GM18873 (cell line): ENCODE results near the gene CHRNG.
"Not testable (repeated sequence)": the region's sequence is repeated elsewhere in the genome, so short reads cannot be mapped to it uniquely, and the experiment has no call there.

Experiments
- ATAC-seq: cut with Tn5 transposase; IDR thresholded peaks from one replicate; pipeline ENCODE4 v1.9.1; 2021; ENCODE audit warnings: mild to moderate bottlenecking, moderate library complexity, moderate number of reproducible peaks; ENCODE audit not compliant: unreplicated experiment, low FRiP score

The CHRNG gene

DNA sequence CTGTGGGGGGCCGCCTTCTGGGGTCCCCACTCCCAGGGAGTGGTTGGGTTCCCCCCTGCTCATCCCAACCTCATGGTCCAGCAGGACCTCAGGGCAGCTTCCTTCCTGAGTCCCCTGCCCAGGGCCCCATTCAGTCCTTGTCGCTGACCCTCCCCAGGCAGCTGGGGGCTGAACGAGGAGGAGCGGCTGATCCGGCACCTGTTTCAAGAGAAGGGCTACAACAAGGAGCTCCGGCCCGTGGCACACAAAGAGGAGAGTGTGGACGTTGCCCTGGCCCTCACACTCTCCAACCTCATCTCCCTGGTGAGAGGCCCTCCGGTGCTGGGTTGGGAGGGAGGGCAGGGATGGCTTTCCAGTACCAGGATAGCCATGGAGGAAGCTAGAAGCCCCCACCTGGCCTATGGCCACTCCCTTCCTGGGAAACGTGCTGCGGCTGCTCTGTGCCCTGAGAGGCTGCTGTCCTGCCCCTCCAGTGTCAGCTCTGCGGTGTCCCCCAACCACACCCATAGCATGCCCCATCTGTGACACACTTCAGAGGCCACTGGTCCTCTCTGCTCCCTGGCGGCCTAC lies 13.0 kb upstream of the CHRNG start:
- ATAC-seq = no peak

DNA sequence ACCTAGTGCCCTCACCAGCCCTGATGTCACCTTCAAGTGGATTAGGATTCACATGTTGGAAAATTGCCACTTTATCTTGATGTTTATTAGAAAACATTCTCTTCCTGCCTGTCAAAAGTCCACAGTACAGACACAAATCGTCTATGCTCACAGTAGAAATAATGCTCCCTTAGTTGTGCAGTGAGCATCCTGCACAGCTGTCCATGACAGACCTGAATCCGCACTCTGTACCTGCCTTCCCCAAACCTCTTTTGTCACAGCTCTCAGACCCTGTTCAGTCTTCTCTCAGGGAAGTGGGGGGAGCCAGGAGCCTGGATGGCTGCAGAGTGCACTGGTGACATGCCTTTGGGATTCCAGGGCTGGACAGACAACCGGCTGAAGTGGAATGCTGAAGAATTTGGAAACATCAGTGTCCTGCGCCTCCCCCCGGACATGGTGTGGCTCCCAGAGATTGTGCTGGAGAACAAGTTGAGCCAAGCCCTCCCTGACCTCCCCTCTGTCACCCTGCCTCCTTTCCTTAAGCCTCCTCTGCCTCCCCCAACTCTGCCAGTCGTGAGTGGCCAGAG lies 11.5 kb upstream of the CHRNG start:
- no peak for ATAC-seq

DNA sequence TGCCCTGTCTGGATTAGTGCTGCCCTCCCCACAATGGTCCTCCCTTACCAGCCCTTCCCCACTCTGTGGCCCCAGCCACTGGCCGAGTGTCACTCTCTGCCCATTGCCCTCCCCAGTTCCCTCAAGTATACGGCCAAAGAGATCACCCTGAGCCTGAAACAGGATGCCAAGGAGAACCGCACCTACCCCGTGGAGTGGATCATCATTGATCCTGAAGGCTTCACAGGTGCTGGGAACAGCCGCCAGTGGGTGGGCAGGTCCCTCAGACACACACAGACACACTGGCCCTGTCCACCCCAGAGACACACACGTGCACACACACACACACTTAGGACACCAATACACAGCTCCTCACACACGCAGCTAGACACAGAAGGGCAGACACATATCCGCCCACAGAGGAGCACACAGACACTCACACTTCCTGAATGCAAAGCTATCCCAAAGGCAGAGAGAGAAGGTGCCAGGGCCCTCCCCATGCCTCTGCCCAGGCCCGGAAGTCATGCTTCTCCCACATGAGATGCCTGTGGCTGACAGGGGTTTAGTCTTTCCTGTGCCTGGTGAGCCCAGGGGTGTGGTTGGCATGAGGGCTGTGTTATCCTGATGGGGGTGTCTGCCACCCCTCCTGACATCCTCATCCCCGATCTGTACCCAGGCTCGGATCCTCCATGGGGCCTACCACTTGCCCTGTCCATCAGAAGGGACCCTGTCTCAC lies 10.6 kb upstream of the CHRNG start:
- no peak for ATAC-seq

DNA sequence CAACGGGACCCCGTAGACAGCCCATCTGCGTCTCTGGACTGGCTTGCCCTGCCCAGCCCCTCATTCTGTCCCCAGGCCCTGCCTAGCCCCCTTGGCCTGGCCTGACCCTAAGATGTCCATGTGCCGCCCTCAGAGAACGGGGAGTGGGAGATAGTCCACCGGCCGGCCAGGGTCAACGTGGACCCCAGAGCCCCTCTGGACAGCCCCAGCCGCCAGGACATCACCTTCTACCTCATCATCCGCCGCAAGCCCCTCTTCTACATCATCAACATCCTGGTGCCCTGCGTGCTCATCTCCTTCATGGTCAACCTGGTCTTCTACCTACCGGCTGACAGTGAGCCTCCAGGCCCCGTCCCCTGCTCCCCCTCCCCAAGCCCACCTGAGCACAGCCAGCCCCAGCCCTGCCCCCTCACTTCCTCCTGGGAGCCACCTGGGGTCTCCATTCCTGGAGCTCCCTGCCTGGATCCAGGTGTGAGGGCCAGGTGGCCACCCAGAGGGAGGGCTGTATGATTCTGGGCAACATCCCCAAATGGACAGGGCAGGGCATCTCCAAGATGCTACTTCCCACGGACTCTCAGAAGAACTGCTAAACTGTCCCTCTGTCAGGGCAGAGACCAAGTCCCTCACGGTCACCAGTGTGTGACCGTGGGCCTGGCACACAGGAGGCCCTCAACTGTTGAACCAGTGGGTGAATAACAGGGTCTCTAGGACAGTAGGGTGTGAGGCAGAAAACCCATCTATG lies 9.5 kb upstream of the CHRNG start:
- ATAC-seq = no peak

DNA sequence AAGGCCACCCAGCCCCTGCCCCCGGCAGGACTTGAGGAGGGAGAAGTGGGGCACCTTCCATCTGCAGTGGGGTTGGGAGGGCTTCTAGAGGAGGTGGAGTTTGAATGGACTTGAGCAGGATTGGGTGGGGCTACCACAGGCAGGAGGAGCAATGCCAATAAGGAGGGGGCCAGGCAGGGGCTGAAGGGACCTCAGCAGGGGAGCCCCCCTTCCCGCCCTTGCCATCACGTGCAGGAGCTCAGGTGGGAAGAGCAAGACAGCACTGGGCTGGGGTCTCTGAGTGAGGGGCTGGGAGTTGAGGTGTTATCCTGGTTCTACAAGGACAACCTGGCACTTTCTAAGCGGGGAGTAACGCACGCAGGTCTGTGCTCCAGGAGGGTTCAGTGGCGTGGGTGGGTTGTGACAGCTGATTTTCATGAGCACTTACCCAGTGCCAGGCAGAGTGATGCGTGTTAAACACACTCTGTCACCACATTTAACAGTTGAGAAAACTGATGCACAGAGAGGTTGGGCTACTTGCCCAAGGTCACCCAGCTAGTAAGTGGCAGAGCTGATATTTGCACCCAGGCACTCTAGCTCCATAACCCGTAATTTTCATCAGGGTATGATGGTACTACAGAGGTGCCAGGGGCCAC lies 8.7 kb upstream of the CHRNG start:
- ATAC-seq = no peak

DNA sequence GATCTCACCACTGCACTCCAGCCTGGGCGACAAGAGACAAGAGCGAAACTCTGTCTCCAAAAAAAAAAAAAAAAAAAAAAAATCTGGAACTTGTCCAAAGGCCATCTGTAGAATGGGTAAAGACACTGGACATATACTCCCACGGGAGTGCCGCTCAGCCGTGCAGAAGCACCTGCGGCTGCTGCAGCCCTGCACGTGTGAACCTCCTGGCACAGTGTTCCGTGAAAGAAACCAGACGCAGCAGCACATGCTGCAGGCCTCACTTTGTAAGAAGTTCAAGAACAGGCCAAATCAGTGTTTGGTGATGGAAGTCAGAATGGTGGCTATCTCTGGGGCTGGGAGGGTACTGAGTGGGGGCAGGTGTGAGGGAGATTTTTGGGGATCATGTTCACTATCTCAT lies 7.1 kb upstream of the CHRNG start:
- no peak for ATAC-seq

DNA sequence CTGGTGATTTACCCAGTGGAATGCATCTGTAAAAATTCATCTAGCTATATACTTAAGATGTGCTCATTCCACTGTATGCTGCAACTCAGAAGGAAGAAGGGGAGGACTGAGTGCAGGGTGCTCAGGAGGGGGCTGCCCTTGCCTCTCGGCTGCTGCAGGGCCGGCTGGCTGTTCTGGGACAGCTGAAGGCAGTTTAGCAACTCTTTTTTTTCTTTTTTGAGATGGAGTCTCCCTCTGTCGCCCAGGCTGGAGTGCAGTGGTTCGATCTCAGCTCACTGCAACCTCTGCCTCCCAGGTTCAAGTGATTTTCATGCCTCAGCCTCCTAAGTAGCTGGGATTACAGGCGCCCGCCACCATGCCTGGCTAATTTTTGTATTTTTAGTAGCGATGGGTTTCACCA lies 6.7 kb upstream of the CHRNG start:
- ATAC-seq = not testable (repeated sequence)

DNA sequence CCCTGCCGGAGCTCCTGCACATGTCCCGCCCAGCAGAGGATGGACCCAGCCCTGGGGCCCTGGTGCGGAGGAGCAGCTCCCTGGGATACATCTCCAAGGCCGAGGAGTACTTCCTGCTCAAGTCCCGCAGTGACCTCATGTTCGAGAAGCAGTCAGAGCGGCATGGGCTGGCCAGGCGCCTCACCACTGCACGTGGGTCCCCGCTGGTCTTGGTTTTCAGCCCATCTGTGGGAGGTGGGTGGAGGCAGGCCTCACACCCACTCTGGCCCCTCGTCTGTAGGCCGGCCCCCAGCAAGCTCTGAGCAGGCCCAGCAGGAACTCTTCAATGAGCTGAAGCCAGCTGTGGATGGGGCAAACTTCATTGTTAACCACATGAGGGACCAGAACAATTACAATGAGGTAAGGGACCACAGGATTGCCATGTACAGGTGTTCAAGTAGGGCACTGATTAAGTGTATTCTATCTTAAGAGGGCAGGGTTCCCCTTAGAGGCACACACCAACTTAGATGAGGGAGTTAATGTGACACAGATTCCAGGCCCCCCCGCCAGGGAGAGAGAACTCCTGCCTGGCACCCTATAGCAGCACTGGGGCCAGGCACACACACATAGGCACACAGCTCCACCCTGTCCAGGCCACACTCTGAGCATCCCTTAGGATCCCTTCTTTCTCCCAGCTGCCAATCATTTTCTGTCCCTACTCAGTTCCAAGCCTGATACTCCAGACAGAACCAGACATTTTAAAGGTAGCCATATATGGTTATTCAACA lies 5.4 kb upstream of the CHRNG start:
- ATAC-seq = no peak

DNA sequence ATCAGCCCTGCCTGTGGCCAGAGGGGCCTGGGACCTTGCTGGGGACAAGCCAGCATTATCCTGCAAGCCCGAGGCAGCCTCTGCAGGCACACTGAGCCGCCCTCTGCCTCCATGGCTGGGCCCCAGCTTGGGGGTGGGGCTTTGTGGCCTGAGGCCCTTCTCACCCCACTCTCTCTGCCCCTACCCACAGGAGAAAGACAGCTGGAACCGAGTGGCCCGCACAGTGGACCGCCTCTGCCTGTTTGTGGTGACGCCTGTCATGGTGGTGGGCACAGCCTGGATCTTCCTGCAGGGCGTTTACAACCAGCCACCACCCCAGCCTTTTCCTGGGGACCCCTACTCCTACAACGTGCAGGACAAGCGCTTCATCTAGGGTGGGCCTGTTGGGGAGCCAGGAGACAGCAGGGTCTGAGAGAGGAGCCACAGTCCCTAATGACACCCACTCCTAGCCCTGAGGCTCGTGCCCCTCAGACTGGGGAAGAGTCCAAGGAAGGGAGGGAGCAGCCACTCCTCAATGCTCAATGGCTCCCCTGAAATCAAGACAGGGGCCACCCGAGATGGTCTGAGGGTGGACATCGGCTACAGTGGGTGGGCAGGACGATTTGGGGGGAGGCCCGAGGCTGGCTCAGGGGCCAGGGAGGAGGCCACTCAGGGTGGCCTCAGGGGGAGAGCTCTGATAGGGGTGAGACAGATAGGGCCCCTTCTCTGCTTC lies 4.4 kb upstream of the CHRNG start:
- ATAC-seq = no peak

DNA sequence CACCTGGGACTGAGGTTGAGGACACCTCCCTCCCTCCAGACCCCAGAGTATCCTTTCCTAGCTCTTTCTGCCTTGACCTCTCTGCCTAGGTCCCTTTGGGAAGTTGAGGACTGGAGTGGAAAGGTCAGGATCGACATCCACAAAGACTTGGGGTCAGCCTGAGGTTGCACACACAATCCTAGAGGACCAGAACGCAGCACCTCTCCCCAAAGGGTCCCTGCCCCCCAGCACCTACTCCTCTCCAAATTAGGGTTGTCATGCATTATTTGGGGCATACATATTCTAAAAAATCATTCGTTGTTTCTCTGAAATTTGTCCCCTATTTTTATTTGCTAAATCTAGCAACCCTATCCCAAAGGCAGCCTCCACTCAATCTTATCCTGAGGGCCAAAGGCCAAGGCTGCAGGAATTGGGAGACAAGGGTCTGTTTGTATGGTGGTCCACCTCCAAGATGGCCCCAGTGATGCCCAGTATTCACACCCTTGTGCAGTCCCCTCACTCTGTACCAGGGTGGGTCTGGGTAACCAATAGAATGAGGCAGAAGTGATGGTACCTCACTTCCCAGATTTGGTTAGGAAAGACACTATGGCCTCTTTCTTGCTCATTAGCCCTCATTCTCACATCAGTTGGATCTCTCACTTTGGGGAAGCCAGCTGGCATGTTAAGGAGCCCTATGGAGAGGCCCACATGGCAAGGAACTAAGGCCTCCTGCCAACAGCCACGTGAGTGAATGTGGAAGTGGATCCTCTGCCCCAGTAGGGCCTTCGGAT lies 3.5 kb upstream of the CHRNG start:
- no peak for ATAC-seq

DNA sequence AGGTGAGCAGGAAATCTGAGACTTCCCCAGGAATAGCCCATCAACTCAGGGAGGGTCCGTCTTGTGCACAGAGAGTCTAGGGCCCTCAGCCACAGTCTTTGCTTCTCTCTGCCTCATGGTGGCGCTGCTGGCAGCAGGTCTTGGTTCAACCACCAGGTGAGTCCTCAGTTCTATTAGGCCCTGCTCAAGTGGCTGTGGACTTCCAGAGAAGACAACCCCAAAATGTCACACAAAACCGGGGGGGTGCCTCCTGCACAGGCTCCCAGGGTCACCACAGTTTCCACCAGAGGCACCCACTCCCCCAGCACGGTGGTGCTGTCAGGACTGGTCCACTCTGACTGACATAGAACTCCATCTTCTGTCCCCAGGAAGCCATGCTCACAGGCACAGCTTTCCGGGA lies 2.4 kb upstream of the CHRNG start:
- no peak for ATAC-seq

DNA sequence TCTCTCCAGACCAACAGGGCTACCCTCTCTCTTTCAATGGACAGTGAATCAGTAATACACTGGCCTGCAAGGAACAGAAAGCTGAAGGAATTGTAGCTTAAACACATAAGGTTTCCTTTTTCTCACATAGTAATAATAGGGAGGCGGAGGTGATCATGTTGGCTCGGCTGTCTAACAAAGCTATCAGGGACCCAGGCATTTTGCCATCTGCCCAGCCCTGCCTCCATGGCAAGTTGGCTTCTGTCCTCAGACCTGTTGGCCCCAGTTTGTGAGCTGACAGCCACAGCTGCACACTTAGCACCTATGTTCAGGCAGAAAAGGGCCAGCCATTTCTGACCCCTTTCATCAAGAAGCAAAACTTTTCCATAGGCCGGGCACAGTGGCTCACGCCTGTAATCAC lies 2.0 kb upstream of the CHRNG start:
- no peak for ATAC-seq

DNA sequence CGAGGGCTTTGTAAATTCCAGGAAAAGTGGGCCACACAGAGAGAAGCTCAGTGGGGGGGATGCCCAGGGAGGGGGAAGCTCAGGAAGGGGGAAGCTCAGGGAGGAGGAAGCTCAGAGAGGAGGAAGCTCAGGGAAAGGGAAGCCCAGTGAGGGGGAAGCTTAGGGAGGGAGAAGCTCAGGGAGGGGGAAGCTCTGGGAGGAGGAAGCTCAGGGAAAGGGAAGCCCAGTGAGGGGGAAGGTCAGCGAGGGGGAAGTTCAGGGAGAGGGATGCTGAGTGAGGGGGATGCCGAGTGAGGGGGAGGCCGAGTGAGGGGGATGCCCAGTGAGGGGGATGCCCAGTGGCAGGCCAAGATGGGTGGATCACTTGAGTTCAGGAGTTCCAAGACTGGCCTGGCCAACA lies 821 bp upstream of the CHRNG start:
- ATAC-seq = no peak

DNA sequence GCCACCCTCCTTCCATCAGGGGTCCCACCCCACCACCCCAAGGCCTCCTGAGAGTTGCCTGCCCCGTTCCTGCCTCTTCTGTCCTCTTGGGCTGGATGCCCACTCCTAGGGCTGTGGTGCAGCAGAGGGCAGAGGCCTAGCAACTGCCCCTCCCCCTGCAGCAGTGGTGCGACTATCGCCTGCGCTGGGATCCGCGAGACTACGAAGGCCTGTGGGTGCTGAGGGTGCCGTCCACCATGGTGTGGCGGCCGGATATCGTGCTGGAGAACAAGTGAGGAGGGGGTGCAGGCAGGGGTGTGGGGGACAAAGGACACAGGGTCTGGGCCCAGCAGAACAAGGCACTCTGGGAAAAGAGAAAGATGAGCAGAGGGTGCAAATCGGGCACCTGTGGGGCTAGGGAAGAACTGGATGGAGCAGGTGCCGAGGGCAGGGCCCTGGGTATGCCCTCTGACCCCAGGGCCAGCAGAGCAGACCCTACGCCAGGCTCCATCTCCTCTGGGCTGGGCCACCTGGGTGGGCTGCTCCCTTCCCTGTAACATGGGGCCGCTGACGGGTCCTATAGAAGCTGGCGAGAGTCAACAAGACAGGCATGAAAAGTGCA lies 1.0 kb downstream of the CHRNG start:
- ATAC-seq = no peak

DNA sequence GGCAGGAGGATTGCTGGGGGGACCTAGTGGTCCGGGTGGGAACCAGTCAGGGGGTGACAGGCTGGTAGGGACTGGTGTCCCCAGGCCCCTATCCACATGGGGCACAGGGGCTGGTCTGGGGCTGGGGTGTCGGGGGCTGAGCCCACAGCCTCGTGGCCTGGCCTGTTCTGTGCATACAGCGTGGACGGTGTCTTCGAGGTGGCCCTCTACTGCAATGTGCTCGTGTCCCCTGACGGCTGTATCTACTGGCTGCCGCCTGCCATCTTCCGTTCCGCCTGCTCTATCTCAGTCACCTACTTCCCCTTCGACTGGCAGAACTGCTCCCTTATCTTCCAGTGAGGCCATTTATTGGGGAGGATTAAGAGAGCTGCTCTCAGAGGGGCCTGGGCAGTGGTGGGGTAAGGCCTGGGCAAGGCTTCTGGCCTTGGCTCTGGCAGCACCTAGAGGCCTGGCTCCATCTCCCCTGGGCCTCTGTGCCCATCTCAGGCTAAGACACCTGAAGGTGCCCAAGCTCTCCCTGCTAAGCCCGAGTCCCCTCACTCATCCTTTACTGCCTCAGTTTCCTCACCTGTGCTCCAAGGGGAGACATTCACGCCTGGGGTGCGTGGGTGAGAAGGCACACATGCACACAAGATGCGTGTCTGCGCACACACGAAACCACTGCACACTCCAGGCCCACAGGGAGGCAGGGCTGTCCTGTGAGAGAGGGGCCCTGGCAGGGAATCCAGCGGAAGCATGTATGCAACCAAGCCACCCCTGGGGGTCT lies 1.9 kb downstream of the CHRNG start:
- no peak for ATAC-seq

DNA sequence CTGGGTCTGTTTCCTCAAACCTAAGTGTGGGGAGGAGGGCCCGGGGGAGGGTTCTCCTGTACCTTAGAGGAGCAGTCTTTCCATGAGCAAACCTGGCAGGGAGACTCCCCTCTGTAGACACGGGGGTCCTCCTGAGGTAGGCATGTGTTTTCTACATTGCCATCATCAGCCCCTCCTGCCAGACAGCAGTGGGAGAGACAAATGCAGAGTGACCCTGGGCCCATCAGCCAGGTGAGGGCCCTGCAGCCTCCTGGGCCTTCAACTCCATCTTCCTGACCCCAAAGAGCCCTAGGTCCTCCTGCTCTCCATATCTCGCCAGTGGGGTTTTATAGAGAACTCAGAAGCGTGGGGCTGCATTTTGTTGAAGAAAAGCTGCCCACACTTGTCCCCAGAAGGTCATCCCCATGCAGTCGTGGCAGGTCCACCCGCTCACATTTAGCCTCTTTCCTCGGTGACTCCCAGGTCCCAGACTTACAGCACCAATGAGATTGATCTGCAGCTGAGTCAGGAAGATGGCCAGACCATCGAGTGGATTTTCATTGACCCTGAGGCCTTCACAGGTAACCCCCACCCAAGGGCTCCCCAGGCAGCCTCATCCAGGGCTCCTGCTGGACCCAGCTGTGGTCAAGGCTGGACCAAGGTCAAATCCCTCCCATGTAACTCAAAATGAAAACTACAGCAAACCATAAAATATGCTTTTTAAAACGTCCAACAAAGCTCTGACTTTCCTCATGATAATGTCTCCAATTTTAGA lies 2.6 kb downstream of the CHRNG start:
- ATAC-seq = no peak
